ENCODE results near the gene HDAC7. TPM values are rescaled to one million over a fixed set of nuclear protein-coding genes. Genes with fewer than 3 reads are reported as not detected.

HDAC7 gene
- total and polyA plus RNA-seq, 2 of the 13 experiments (the other 11 are each of a cell fraction or from before 2014, with no cell fraction given): 4.6 to 10.8 TPM

GRCh38 chr12:47820631-47821345 lies 1.1 kb upstream of the HDAC7 start (continued):
- TF ChIP-seq NFKB2 (CRISPR knock-in tag; IDR thresholded peaks at IDR 0.05; ENCODE audit: borderline replicate concordance): no peak
- TF ChIP-seq ZNF431 (CRISPR knock-in tag; IDR thresholded peaks at IDR 0.05; ENCODE audit: borderline replicate concordance, low read depth): no peak
- no peak for TF ChIP-seq CENPX (CRISPR knock-in tag; IDR thresholded peaks at IDR 0.05)
- TF ChIP-seq NR1H2 (CRISPR knock-in tag; IDR thresholded peaks at IDR 0.05; ENCODE audit: borderline replicate concordance, low read depth): no peak
- TF ChIP-seq TFDP2 (CRISPR knock-in tag; IDR thresholded peaks at IDR 0.05): no peak
- no peak for TF ChIP-seq ZZZ3 (CRISPR knock-in tag; IDR thresholded peaks at IDR 0.05; ENCODE audit: borderline replicate concordance)
- no peak for TF ChIP-seq ZNF451 (CRISPR knock-in tag; IDR thresholded peaks at IDR 0.05)
- no peak for TF ChIP-seq HNRNPH1 (optimal IDR thresholded peaks at IDR 0.05; ENCODE audit: low read depth, low read length)
- no peak for TF ChIP-seq HMG20B (CRISPR knock-in tag; conservative IDR thresholded peaks at IDR 0.05)
- TF ChIP-seq CHD4 (IDR thresholded peaks at IDR 0.05; ENCODE audit: borderline replicate concordance, low read length): no peak
- TF ChIP-seq SNRNP70 (IDR thresholded peaks at IDR 0.05; ENCODE audit: low read depth, low read length): no peak
- no peak for TF ChIP-seq ZBTB2 (CRISPR knock-in tag; IDR thresholded peaks at IDR 0.05; ENCODE audit: low read depth)
- TF ChIP-seq CEBPB (IDR thresholded peaks at IDR 0.05; ENCODE audit: borderline replicate concordance, low read depth, low read length): no peak
- no peak for TF ChIP-seq ZNF234 (CRISPR knock-in tag; conservative IDR thresholded peaks at IDR 0.05)
- TF ChIP-seq ZNF34 (CRISPR knock-in tag; IDR thresholded peaks at IDR 0.05; ENCODE audit: borderline replicate concordance): no peak
- no peak for TF ChIP-seq CBX2 (IDR thresholded peaks at IDR 0.05; ENCODE audit: low read depth, low read length)
- no peak for TF ChIP-seq CBX2 (CRISPR knock-in tag; IDR thresholded peaks at IDR 0.05; ENCODE audit: low read depth)
- TF ChIP-seq ARNT (IDR thresholded peaks at IDR 0.05): no peak
- no peak for TF ChIP-seq AKNA (CRISPR knock-in tag; IDR thresholded peaks at IDR 0.05; ENCODE audit: borderline replicate concordance)

All from HepG2 (cell line).